ENCODE data around the gene ABHD14A. TPM values are rescaled to one million over a fixed set of nuclear protein-coding genes. Genes with fewer than 3 reads are reported as not detected.

Gene ABHD14A
- total and polyA plus RNA-seq, 2 of the 13 experiments (the other 11 are each of a cell fraction or from before 2014, with no cell fraction given) = 29.5 to 46.9 TPM

- TF ChIP-seq HIC2 (CRISPR knock-in tag; IDR thresholded peaks at IDR 0.05; ENCODE audit: low read depth) = 0 out of 2 replicates have a peak, but pooled peaks have one; percentile 4
- TF ChIP-seq ZNF234 (CRISPR knock-in tag; conservative IDR thresholded peaks at IDR 0.05) = no peak
- no peak for TF ChIP-seq HMG20B (CRISPR knock-in tag; conservative IDR thresholded peaks at IDR 0.05)
- TF ChIP-seq ZNF407 (CRISPR knock-in tag; IDR thresholded peaks at IDR 0.05; ENCODE audit: not compliant biosample characterization) = peak; percentile 13
- no peak for TF ChIP-seq NFYC (CRISPR knock-in tag; IDR thresholded peaks at IDR 0.05)
- TF ChIP-seq ZNF543 (CRISPR knock-in tag; IDR thresholded peaks at IDR 0.05) = peak; percentile 14; the same call in 1 of the 2 replicates
- TF ChIP-seq MZF1 (CRISPR knock-in tag; IDR thresholded peaks at IDR 0.05; ENCODE audit: borderline replicate concordance) = no peak; the same call in 1 of the 2 replicates
- no peak for TF ChIP-seq AKAP8 (CRISPR knock-in tag; IDR thresholded peaks at IDR 0.05)
- no peak for TF ChIP-seq FUBP1 (CRISPR knock-in tag; IDR thresholded peaks at IDR 0.05; ENCODE audit: borderline replicate concordance)
- TF ChIP-seq PHF8 (CRISPR knock-in tag; IDR thresholded peaks at IDR 0.05) = peak; percentile 75
- TF ChIP-seq ZNF281 (CRISPR knock-in tag; IDR thresholded peaks at IDR 0.05; ENCODE audit: borderline replicate concordance) = peak; percentile 68
Measured at GRCh38 chr3:51942603-51943450, 32.0 kb upstream of the ABHD14A start (continued).

All from HepG2 (cell line).